Hepatocyte (in vitro differentiated cells): Measurements from ENCODE around the gene ATP8A1.

Source experiments
- EZH2 ChIP-seq: fragments of 200-600 bp; sonication (generic); IDR thresholded peaks from 2 replicates; pipeline ENCODE4 v1.6.1; 2016; ENCODE audit warnings: antibody characterized with exemption, mild to moderate bottlenecking, borderline replicate concordance
- EZH2phosphoT487 ChIP-seq: fragments of 200-600 bp; sonication (generic); IDR thresholded peaks from one replicate; pipeline ENCODE4 v1.6.1; 2018; ENCODE audit warnings: antibody characterized with exemption, mild to moderate bottlenecking, low read depth, moderate library complexity; ENCODE audit not compliant: unreplicated experiment, severe bottlenecking
- TF ChIP-seq, protein P1 (sequence below): fragments of 200-600 bp; sonication (generic); IDR thresholded peaks from 2 replicates; pipeline ENCODE4 v1.5.1; 2016; ENCODE audit warnings: antibody characterized with exemption, mild to moderate bottlenecking; ENCODE audit not compliant: poor library complexity

DNA sequence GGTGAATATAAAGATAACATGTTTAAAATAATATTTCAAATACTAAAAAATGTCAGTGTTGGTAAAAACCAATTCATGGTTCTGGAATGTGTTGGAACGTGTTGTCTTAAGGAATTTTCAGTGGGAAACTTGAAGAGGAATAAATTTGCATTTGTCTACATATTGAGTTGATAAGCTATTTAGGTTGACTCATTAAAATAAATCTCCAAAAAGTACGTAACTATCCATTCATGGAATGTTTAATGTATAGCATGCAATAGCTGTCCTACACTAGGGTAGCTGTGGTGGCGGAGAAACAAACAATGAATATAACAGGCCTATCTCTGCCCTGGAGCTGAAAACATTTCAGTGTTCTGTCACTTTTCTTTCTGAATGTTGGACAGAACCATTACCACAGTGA lies 239.4 kb downstream of the ATP8A1 start:
- TF ChIP-seq, protein P1, sequence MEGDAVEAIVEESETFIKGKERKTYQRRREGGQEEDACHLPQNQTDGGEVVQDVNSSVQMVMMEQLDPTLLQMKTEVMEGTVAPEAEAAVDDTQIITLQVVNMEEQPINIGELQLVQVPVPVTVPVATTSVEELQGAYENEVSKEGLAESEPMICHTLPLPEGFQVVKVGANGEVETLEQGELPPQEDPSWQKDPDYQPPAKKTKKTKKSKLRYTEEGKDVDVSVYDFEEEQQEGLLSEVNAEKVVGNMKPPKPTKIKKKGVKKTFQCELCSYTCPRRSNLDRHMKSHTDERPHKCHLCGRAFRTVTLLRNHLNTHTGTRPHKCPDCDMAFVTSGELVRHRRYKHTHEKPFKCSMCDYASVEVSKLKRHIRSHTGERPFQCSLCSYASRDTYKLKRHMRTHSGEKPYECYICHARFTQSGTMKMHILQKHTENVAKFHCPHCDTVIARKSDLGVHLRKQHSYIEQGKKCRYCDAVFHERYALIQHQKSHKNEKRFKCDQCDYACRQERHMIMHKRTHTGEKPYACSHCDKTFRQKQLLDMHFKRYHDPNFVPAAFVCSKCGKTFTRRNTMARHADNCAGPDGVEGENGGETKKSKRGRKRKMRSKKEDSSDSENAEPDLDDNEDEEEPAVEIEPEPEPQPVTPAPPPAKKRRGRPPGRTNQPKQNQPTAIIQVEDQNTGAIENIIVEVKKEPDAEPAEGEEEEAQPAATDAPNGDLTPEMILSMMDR = no peak
- TF ChIP-seq EZH2phosphoT487 (no peak), EZH2 (no peak)
